ENCODE measurements around the gene YAE1.

The YAE1 gene

GRCh38 chr7:39607865-39608264 is 41.7 kb downstream of the YAE1 start:
- H3K27ac ChIP-seq (ENCODE audit: low read length): no peak overlapping the region

GRCh38 chr7:39608278-39608677 is 42.1 kb downstream of the YAE1 start:
- Histone ChIP-seq H3K4me1 (ENCODE audit: insufficient read depth, low read length) (peaks cover 14% of the 10 kb centered on the region), H3K4me2 (ENCODE audit: insufficient read depth, low read length) (no peak overlapping the region), H3K27ac (ENCODE audit: low read length) (no peak overlapping the region), H3K9me3 (ENCODE audit: insufficient read depth, low read length, severe bottlenecking) (no peaks in the 10 kb centered on the region), H3K9ac (ENCODE audit: low read depth, low read length) (no peak overlapping the region), H2AFZ (ENCODE audit: low read depth, low read length) (no peak overlapping the region), H3K36me3 (ENCODE audit: insufficient read depth, low read length) (no peaks in the 10 kb centered on the region), H3K79me2 (ENCODE audit: insufficient read depth, low read length) (no peaks in the 10 kb centered on the region), H4K20me1 (ENCODE audit: insufficient read depth, low read length) (no peaks in the 10 kb centered on the region), H3K27me3 (ENCODE audit: insufficient read depth, low read length, poor library complexity) (no peaks in the 10 kb centered on the region), H3K4me3 (ENCODE audit: low read depth in 1 of 2, low read length in 2 of 2) (no peak overlapping the region)
- DNase-seq (no peak), ATAC-seq (ENCODE audit: insufficient read depth, low read depth) (peak; percentile 71)
- no peak for TF ChIP-seq EZH2 (IDR thresholded peaks at IDR 0.05; ENCODE audit: borderline replicate concordance, low read depth, low read length, severe bottlenecking)
- TF ChIP-seq CTCF (IDR thresholded peaks at IDR 0.05; ENCODE audit: borderline replicate concordance, extremely low read depth, low read length, poor library complexity, severe bottlenecking): no peak

More at GRCh38 chr7:39607865-39608264, 41.7 kb downstream of the YAE1 start:
- Histone ChIP-seq H3K4me3 (ENCODE audit: low read depth in 1 of 2, low read length in 2 of 2) (no peak overlapping the region), H3K27me3 (ENCODE audit: insufficient read depth, low read length, poor library complexity) (no peaks in the 10 kb centered on the region), H4K20me1 (ENCODE audit: insufficient read depth, low read length) (no peaks in the 10 kb centered on the region), H3K36me3 (ENCODE audit: insufficient read depth, low read length) (no peaks in the 10 kb centered on the region), H2AFZ (ENCODE audit: low read depth, low read length) (no peak overlapping the region), H3K4me1 (ENCODE audit: insufficient read depth, low read length) (peaks cover 14% of the 10 kb centered on the region), H3K9ac (ENCODE audit: low read depth, low read length) (no peak overlapping the region), H3K4me2 (ENCODE audit: insufficient read depth, low read length) (no peak overlapping the region), H3K9me3 (ENCODE audit: insufficient read depth, low read length, severe bottlenecking) (no peaks in the 10 kb centered on the region), H3K79me2 (ENCODE audit: insufficient read depth, low read length) (no peaks in the 10 kb centered on the region)
- ATAC-seq (ENCODE audit: insufficient read depth, low read depth) (no peak), DNase-seq (no peak)
- TF ChIP-seq EZH2 (IDR thresholded peaks at IDR 0.05; ENCODE audit: borderline replicate concordance, low read depth, low read length, severe bottlenecking): no peak
- no peak for TF ChIP-seq CTCF (IDR thresholded peaks at IDR 0.05; ENCODE audit: borderline replicate concordance, extremely low read depth, low read length, poor library complexity, severe bottlenecking)

- Histone ChIP-seq H4K20me1 (ENCODE audit: insufficient read depth, low read length) (no peaks in the 10 kb centered on the region), H3K36me3 (ENCODE audit: insufficient read depth, low read length) (no peaks in the 10 kb centered on the region), H3K9ac (ENCODE audit: low read depth, low read length) (no peak overlapping the region), H3K4me3 (ENCODE audit: low read depth in 1 of 2, low read length in 2 of 2) (no peak overlapping the region), H3K4me1 (ENCODE audit: insufficient read depth, low read length) (peaks cover 14% of the 10 kb centered on the region), H3K79me2 (ENCODE audit: insufficient read depth, low read length) (no peaks in the 10 kb centered on the region), H3K9me3 (ENCODE audit: insufficient read depth, low read length, severe bottlenecking) (no peaks in the 10 kb centered on the region), H2AFZ (ENCODE audit: low read depth, low read length) (no peak overlapping the region), H3K27ac (ENCODE audit: low read length) (no peak overlapping the region), H3K27me3 (ENCODE audit: insufficient read depth, low read length, poor library complexity) (no peaks in the 10 kb centered on the region), H3K4me2 (ENCODE audit: insufficient read depth, low read length) (no peak overlapping the region)
- DNase-seq (no peak), ATAC-seq (ENCODE audit: insufficient read depth, low read depth) (no peak)
- TF ChIP-seq CTCF (IDR thresholded peaks at IDR 0.05; ENCODE audit: borderline replicate concordance, extremely low read depth, low read length, poor library complexity, severe bottlenecking): no peak
- no peak for TF ChIP-seq EZH2 (IDR thresholded peaks at IDR 0.05; ENCODE audit: borderline replicate concordance, low read depth, low read length, severe bottlenecking)
These were observed 43.1 kb downstream of the YAE1 start for GRCh38 chr7:39609113-39609934.

Data from DND-41 (cell line).